ENCODE measurements around the gene TPGS2. TPM values are rescaled to one million over a fixed set of nuclear protein-coding genes. Genes with fewer than 3 reads are reported as not detected.
"Not testable (repeated sequence)": the region's sequence is repeated elsewhere in the genome, so short reads cannot be mapped to it uniquely, and the experiment has no call there.

Gene TPGS2
- polyA plus RNA-seq, 1 donor from 2014 or later, result 217 TPM

DNA sequence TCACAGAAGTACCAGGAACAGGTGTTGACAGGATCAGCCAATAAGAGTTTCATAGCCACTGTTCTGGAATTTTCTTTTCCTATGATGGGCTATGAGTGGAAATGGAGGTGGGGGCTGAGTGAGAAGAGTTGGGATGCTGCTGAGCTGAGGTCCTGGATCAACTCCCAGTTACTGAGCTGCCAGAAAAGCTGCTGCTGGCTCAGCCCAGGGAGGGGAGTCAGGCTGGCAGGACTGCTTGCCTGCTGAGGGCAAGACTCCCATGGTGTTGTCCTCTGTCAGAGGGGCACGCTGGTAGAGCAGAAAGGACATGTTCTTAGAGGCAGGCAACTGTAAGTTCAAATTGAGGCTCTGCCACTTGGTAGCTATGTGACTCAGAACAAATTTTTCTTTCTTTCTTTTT is 11.8 kb downstream of the TPGS2 start:
- H3K79me2 ChIP-seq (replicated peaks; ENCODE audit: insufficient read depth, low read length), result peaks cover 8% of the 10 kb centered on the region
- no peak overlapping the region for H3K4me2 ChIP-seq (ENCODE audit: low read length)
- no peak overlapping the region for H2AFZ ChIP-seq (ENCODE audit: low read depth, low read length)
- no peak overlapping the region for H3K27ac ChIP-seq (ENCODE audit: low read length)
- no peaks in the 10 kb centered on the region for H3K9me2 ChIP-seq (ENCODE audit: insufficient read depth, low read length)
- H3K36me3 ChIP-seq (ENCODE audit: insufficient read depth, low read length), result peaks cover 10% of the 10 kb centered on the region
- H3F3A ChIP-seq (ENCODE audit: insufficient read depth, low read length, poor library complexity, severe bottlenecking), result no peaks in the 10 kb centered on the region
- no peaks in the 10 kb centered on the region for H3K9me3 ChIP-seq (ENCODE audit: low read length)
- TF ChIP-seq MXI1 (conservative IDR thresholded peaks at IDR 0.05; ENCODE audit: poor library complexity, severe bottlenecking) (no peak), TAF1 (IDR thresholded peaks at IDR 0.05; ENCODE audit: low read depth) (no peak), POLR2AphosphoS5 (IDR thresholded peaks at IDR 0.05) (no peak), EP300 (conservative IDR thresholded peaks at IDR 0.05; ENCODE audit: poor library complexity, severe bottlenecking) (no peak), SMC3 (conservative IDR thresholded peaks at IDR 0.05; ENCODE audit: poor library complexity) (no peak), EZH2 (IDR thresholded peaks at IDR 0.05; ENCODE audit: borderline replicate concordance, insufficient read depth, low read length, poor library complexity, severe bottlenecking) (no peak), CTCF (IDR thresholded peaks at IDR 0.05; ENCODE audit: poor library complexity, severe bottlenecking) (no peak), RAD21 (conservative IDR thresholded peaks at IDR 0.05) (no peak)
- TF ChIP-seq, protein P1, sequence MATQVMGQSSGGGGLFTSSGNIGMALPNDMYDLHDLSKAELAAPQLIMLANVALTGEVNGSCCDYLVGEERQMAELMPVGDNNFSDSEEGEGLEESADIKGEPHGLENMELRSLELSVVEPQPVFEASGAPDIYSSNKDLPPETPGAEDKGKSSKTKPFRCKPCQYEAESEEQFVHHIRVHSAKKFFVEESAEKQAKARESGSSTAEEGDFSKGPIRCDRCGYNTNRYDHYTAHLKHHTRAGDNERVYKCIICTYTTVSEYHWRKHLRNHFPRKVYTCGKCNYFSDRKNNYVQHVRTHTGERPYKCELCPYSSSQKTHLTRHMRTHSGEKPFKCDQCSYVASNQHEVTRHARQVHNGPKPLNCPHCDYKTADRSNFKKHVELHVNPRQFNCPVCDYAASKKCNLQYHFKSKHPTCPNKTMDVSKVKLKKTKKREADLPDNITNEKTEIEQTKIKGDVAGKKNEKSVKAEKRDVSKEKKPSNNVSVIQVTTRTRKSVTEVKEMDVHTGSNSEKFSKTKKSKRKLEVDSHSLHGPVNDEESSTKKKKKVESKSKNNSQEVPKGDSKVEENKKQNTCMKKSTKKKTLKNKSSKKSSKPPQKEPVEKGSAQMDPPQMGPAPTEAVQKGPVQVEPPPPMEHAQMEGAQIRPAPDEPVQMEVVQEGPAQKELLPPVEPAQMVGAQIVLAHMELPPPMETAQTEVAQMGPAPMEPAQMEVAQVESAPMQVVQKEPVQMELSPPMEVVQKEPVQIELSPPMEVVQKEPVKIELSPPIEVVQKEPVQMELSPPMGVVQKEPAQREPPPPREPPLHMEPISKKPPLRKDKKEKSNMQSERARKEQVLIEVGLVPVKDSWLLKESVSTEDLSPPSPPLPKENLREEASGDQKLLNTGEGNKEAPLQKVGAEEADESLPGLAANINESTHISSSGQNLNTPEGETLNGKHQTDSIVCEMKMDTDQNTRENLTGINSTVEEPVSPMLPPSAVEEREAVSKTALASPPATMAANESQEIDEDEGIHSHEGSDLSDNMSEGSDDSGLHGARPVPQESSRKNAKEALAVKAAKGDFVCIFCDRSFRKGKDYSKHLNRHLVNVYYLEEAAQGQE (IDR thresholded peaks at IDR 0.05; ENCODE audit: borderline replicate concordance), result no peak
- no peaks in the 10 kb centered on the region for H3K27me3 ChIP-seq (ENCODE audit: insufficient read depth, low read depth, low read length)
- H3K4me3 ChIP-seq (ENCODE audit: low read length), result no peak overlapping the region
- no peak overlapping the region for H3K9ac ChIP-seq (ENCODE audit: low read length)
- no peaks in the 10 kb centered on the region for H4K20me1 ChIP-seq (ENCODE audit: insufficient read depth)

- not testable (repeated sequence) for H3K9ac ChIP-seq (ENCODE audit: low read length); H3K79me2 ChIP-seq (replicated peaks; ENCODE audit: insufficient read depth, low read length); H3K27ac ChIP-seq (ENCODE audit: low read length); H3K9me3 ChIP-seq (ENCODE audit: low read length); H3K4me2 ChIP-seq (ENCODE audit: low read length); H3K9me2 ChIP-seq (ENCODE audit: insufficient read depth, low read length); H3F3A ChIP-seq (ENCODE audit: insufficient read depth, low read length, poor library complexity, severe bottlenecking); H3K4me3 ChIP-seq (ENCODE audit: low read length); H3K36me3 ChIP-seq (ENCODE audit: insufficient read depth, low read length); H2AFZ ChIP-seq (ENCODE audit: low read depth, low read length); H3K27me3 ChIP-seq (ENCODE audit: insufficient read depth, low read depth, low read length); H4K20me1 ChIP-seq (ENCODE audit: insufficient read depth)
Observed at GRCh38 chr18:36816096-36816495, 12.7 kb downstream of the TPGS2 start.

GRCh38 chr18:36814994-36815393 is 13.8 kb downstream of the TPGS2 start:
- Histone ChIP-seq H3K9me2 (ENCODE audit: insufficient read depth, low read length) (no peaks in the 10 kb centered on the region), H3K4me2 (ENCODE audit: low read length) (no peak overlapping the region), H3K27ac (ENCODE audit: low read length) (no peak overlapping the region), H3K9ac (ENCODE audit: low read length) (no peak overlapping the region), H2AFZ (ENCODE audit: low read depth, low read length) (no peak overlapping the region), H3K9me3 (ENCODE audit: low read length) (no peaks in the 10 kb centered on the region), H3K4me3 (ENCODE audit: low read length) (no peak overlapping the region), H4K20me1 (ENCODE audit: insufficient read depth) (no peaks in the 10 kb centered on the region), H3F3A (ENCODE audit: insufficient read depth, low read length, poor library complexity, severe bottlenecking) (no peaks in the 10 kb centered on the region), H3K79me2 (replicated peaks; ENCODE audit: insufficient read depth, low read length) (peaks cover 3% of the 10 kb centered on the region), H3K27me3 (ENCODE audit: insufficient read depth, low read depth, low read length) (no peaks in the 10 kb centered on the region), H3K36me3 (ENCODE audit: insufficient read depth, low read length) (peaks cover 10% of the 10 kb centered on the region)
- TF ChIP-seq EP300 (conservative IDR thresholded peaks at IDR 0.05; ENCODE audit: poor library complexity, severe bottlenecking) (no peak), RAD21 (conservative IDR thresholded peaks at IDR 0.05) (no peak), CTCF (IDR thresholded peaks at IDR 0.05; ENCODE audit: poor library complexity, severe bottlenecking) (no peak), SMC3 (conservative IDR thresholded peaks at IDR 0.05; ENCODE audit: poor library complexity) (no peak), MXI1 (conservative IDR thresholded peaks at IDR 0.05; ENCODE audit: poor library complexity, severe bottlenecking) (no peak), TAF1 (IDR thresholded peaks at IDR 0.05; ENCODE audit: low read depth) (no peak), POLR2AphosphoS5 (IDR thresholded peaks at IDR 0.05) (no peak), EZH2 (IDR thresholded peaks at IDR 0.05; ENCODE audit: borderline replicate concordance, insufficient read depth, low read length, poor library complexity, severe bottlenecking) (no peak)
- TF ChIP-seq, protein P1 (IDR thresholded peaks at IDR 0.05; ENCODE audit: borderline replicate concordance), result no peak

Measured in neural cell (in vitro differentiated cells).